Measurements from ENCODE around the gene RAB7A. TPM values are rescaled to one million over a fixed set of nuclear protein-coding genes. Genes with fewer than 3 reads are reported as not detected.
"Not testable (repeated sequence)": the region's sequence is repeated elsewhere in the genome, so short reads cannot be mapped to it uniquely, and the experiment has no call there.

Gene RAB7A
- total RNA-seq, 4 donors from 2014 or later = 81.0 to 116 (median 87.0) TPM

- peaks cover 0 to 6% (median 0%) of the 10 kb centered on the region in 4 donors for H3K9me3 ChIP-seq
- no peak overlapping the region for H3K4me3 ChIP-seq
- no peaks in the 10 kb centered on the region for H3K27me3 ChIP-seq
- TF ChIP-seq POLR2A (IDR thresholded peaks at IDR 0.05; ENCODE audit: low read depth) = no peak
- TF ChIP-seq POLR2AphosphoS5 (IDR thresholded peaks at IDR 0.05) = no peak
- TF ChIP-seq, protein P1, sequence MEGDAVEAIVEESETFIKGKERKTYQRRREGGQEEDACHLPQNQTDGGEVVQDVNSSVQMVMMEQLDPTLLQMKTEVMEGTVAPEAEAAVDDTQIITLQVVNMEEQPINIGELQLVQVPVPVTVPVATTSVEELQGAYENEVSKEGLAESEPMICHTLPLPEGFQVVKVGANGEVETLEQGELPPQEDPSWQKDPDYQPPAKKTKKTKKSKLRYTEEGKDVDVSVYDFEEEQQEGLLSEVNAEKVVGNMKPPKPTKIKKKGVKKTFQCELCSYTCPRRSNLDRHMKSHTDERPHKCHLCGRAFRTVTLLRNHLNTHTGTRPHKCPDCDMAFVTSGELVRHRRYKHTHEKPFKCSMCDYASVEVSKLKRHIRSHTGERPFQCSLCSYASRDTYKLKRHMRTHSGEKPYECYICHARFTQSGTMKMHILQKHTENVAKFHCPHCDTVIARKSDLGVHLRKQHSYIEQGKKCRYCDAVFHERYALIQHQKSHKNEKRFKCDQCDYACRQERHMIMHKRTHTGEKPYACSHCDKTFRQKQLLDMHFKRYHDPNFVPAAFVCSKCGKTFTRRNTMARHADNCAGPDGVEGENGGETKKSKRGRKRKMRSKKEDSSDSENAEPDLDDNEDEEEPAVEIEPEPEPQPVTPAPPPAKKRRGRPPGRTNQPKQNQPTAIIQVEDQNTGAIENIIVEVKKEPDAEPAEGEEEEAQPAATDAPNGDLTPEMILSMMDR (IDR thresholded peaks at IDR 0.05) = no peak
- TF ChIP-seq EP300 (IDR thresholded peaks at IDR 0.05) = no peak
- 84% methylated on average over 3 of the region's 3 CpGs for WGBS
- peaks cover 17 to 68% (median 52%) of the 10 kb centered on the region in 4 donors for H3K4me1 ChIP-seq
- intact Hi-C loops (cut with DNase I) = no loop called here
- H3K27ac ChIP-seq (replicated peaks in 1 of 4) = no peak overlapping the region
- no peak for DNase-seq (ENCODE audit: extremely low spot score)
- H3K36me3 ChIP-seq = peaks cover 8 to 33% (median 22%) of the 10 kb centered on the region in 4 donors
Observed at GRCh38 chr3:128745742-128746141, 19.8 kb downstream of the RAB7A start.

DNA sequence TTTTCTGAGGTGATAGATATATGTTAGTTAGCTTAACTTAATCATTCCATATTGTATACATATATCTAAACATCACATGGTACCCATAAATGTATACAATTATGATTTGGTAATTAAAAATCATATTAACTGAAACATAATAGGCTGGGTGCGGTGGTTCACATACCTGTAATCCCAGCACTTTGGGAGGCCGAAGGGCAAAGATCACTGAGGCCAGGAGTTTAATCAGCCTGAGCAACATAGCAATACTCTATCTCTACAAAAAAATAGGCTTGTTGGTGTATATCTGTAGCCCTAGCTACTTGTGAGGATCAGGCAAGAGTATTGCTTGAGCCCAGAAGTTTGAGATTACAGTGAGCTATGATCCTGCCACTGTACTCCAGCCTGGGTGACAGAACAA, 20.9 kb downstream of the RAB7A start:
- H3K4me3 ChIP-seq = no peak overlapping the region
- peaks cover 0 to 6% (median 0%) of the 10 kb centered on the region in 4 donors for H3K9me3 ChIP-seq
- H3K27ac ChIP-seq (replicated peaks in 1 of 4) = no peak overlapping the region
- H3K4me1 ChIP-seq = peaks cover 19 to 70% (median 52%) of the 10 kb centered on the region in 4 donors
- WGBS = 98% methylated on average over 2 of the region's 2 CpGs
- no peaks in the 10 kb centered on the region for H3K27me3 ChIP-seq
- peaks cover 8 to 33% (median 22%) of the 10 kb centered on the region in 4 donors for H3K36me3 ChIP-seq
- no peak for DNase-seq (ENCODE audit: extremely low spot score)
- intact Hi-C loops (cut with DNase I) = no loop called here
- TF ChIP-seq EP300 (IDR thresholded peaks at IDR 0.05) = no peak
- TF ChIP-seq, protein P1 (IDR thresholded peaks at IDR 0.05) = no peak
- TF ChIP-seq POLR2AphosphoS5 (IDR thresholded peaks at IDR 0.05) = no peak
- TF ChIP-seq POLR2A (IDR thresholded peaks at IDR 0.05; ENCODE audit: low read depth) = no peak

DNA sequence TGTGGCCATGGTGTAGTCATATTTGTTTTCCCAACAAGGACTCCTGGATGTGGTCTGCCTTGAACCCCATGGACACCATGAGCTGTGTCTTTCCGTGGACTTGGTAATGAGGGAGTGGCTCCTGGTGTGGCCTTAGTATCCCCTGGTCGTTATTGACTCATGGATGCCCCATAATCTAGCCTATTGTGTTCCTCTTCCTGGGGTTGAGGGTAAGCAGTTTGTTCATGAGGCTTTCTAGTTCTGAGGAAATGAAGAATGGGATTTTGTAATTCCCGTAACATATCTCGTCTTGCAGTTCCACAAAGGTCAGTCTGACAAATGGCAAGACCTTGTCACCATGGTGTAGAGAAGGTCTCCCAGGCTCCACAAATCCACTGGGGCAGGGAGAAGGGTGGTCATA, 22.6 kb downstream of the RAB7A start:
- H3K27ac ChIP-seq (replicated peaks in 1 of 4) = no peak overlapping the region
- TF ChIP-seq POLR2AphosphoS5 (IDR thresholded peaks at IDR 0.05) (no peak), EP300 (IDR thresholded peaks at IDR 0.05) (no peak), POLR2A (IDR thresholded peaks at IDR 0.05; ENCODE audit: low read depth) (no peak)
- TF ChIP-seq, protein P1 (IDR thresholded peaks at IDR 0.05) = no peak
- H3K36me3 ChIP-seq = peaks cover 3 to 17% (median 11%) of the 10 kb centered on the region in 4 donors
- no peak overlapping the region for H3K4me3 ChIP-seq
- H3K9me3 ChIP-seq = no peaks in the 10 kb centered on the region
- intact Hi-C loops (cut with DNase I) = no loop called here
- 80% methylated on average over 4 of the region's 4 CpGs for WGBS
- no peaks in the 10 kb centered on the region for H3K27me3 ChIP-seq
- peaks cover 21 to 71% (median 49%) of the 10 kb centered on the region in 4 donors for H3K4me1 ChIP-seq
- DNase-seq (ENCODE audit: extremely low spot score) = no peak

DNA sequence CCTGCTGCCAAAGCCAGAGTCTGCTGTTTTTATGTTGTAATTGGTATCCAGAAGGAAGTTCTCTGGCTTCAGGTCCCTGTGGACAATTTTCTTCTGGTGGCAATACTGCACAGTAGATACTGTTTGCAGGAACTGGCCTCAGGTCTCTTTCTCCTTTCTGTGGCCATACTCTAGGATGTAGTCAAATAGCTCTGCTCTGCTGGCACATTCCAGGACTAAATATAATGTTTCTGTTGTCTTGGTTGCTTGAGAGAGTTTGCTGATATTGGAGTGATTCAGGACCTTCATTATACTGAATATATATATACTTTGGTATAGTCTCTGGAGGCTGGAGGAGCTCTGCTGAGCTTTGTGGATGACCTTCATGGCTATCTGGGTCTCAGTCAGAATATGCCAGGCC, 23.1 kb downstream of the RAB7A start:
- peaks cover 0 to 13% (median 6%) of the 10 kb centered on the region in 4 donors for H3K36me3 ChIP-seq
- peaks cover 21 to 71% (median 49%) of the 10 kb centered on the region in 4 donors for H3K4me1 ChIP-seq
- intact Hi-C loops (cut with DNase I) = no loop called here
- H3K27me3 ChIP-seq = no peaks in the 10 kb centered on the region
- no peak overlapping the region for H3K4me3 ChIP-seq
- no peak overlapping the region for H3K27ac ChIP-seq (replicated peaks in 1 of 4)
- no peak for DNase-seq (ENCODE audit: extremely low spot score)
- TF ChIP-seq POLR2A (IDR thresholded peaks at IDR 0.05; ENCODE audit: low read depth) (no peak), EP300 (IDR thresholded peaks at IDR 0.05) (no peak)
- no peaks in the 10 kb centered on the region for H3K9me3 ChIP-seq

- WGBS = 87% methylated on average over 5 of the region's 5 CpGs
- Histone ChIP-seq H3K4me1 (peaks cover 21 to 71% (median 50%) of the 10 kb centered on the region in 4 donors), H3K36me3 (peaks cover 0 to 12% (median 2%) of the 10 kb centered on the region in 4 donors)
- H3K9me3 ChIP-seq; DNase-seq (ENCODE audit: extremely low spot score); H3K27me3 ChIP-seq; H3K27ac ChIP-seq (replicated peaks in 1 of 4); intact Hi-C loops (cut with DNase I); H3K4me3 ChIP-seq: not testable (repeated sequence)
Observed at GRCh38 chr3:128749561-128749960, 23.6 kb downstream of the RAB7A start.

DNA sequence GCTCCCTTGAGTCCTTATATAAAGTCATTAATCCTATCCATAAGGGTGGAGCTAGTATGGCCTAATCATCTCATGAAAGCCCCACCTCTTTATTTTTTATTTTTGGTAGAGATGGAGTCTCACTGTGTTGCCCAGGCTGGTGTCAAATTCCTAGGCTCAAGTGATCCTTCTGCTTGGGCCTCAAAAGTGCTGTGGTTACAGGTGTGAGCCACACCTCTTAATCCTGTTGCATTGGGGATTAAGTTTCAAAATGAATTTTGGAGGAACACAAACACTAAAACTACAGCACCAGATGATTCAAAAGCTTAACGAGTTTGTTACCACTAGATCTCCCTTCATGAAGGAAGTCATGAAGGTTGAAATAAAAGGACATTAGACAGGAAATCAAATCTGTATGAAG, 27.7 kb downstream of the RAB7A start:
- H3K9me3 ChIP-seq = no peaks in the 10 kb centered on the region
- no peaks in the 10 kb centered on the region for H3K36me3 ChIP-seq
- TF ChIP-seq, protein P1 (IDR thresholded peaks at IDR 0.05) = no peak
- TF ChIP-seq POLR2AphosphoS5 (IDR thresholded peaks at IDR 0.05) = no peak
- no peak for TF ChIP-seq POLR2A (IDR thresholded peaks at IDR 0.05; ENCODE audit: low read depth)
- no peak for TF ChIP-seq EP300 (IDR thresholded peaks at IDR 0.05)
- H3K4me3 ChIP-seq = no peak overlapping the region
- H3K27ac ChIP-seq (replicated peaks in 1 of 4) = no peak overlapping the region
- peaks cover 16 to 49% (median 38%) of the 10 kb centered on the region in 4 donors for H3K4me1 ChIP-seq
- H3K27me3 ChIP-seq = no peaks in the 10 kb centered on the region
- intact Hi-C loops (cut with DNase I) = no loop called here
- no peak for DNase-seq (ENCODE audit: extremely low spot score)
- 88% methylated on average over 1 of the region's 1 CpG for WGBS
